Smooth muscle cell (in vitro differentiated cells): ENCODE data around the gene PDXK. TPM values are rescaled to one million over a fixed set of nuclear protein-coding genes. Genes with fewer than 3 reads are reported as not detected.

ENCODE experiments used
- DNase-seq: peaks from one replicate; lab custom pipeline; 2025; ENCODE audit not compliant: unreplicated experiment; lab: John Stamatoyannopoulos, UW
- H2AFZ ChIP-seq: fragments of 200-600 bp; sonication (generic); 2 replicates; pipeline ENCODE4 v1.6.0; 2016; ENCODE audit warnings: antibody characterized with exemption, low read depth, mild to moderate bottlenecking
- H3F3A ChIP-seq: fragments of 200-600 bp; sonication (generic); 2 replicates; pipeline ENCODE4 v1.6.0; 2017; ENCODE audit warnings: antibody characterized with exemption, low read depth
- H3K27ac ChIP-seq: fragments of 200-600 bp; sonication (generic); 2 replicates; pipeline ENCODE4 v1.5.1; 2016; ENCODE audit warnings: low read depth, mild to moderate bottlenecking
- H3K27me3 ChIP-seq: fragments of 200-600 bp; sonication (generic); 2 replicates; pipeline ENCODE4 v1.6.1; 2016; ENCODE audit warnings: low read depth, mild to moderate bottlenecking
- H3K36me3 ChIP-seq: fragments of 200-600 bp; sonication (generic); 2 replicates; pipeline ENCODE4 v1.5.1; 2016; ENCODE audit warnings: low read depth
- H3K4me1 ChIP-seq: fragments of 200-600 bp; sonication (generic); 2 replicates; pipeline ENCODE4 v1.5.1; 2016; ENCODE audit warnings: low read depth
- H3K4me2 ChIP-seq: fragments of 200-600 bp; sonication (generic); 2 replicates; pipeline ENCODE4 v1.6.0; 2016; ENCODE audit warnings: mild to moderate bottlenecking
- H3K4me3 ChIP-seq: fragments of 200-600 bp; sonication (generic); 2 replicates; pipeline ENCODE4 v1.5.1; 2016; ENCODE audit warnings: mild to moderate bottlenecking
- H3K79me2 ChIP-seq: fragments of 200-600 bp; sonication (generic); 2 replicates; pipeline ENCODE4 v1.6.0; 2016; ENCODE audit warnings: low read depth, mild to moderate bottlenecking
- H3K9ac ChIP-seq: fragments of 200-600 bp; sonication (generic); 2 replicates; pipeline ENCODE4 v1.6.0; 2016; ENCODE audit warnings: low read depth
- H3K9me3 ChIP-seq: fragments of 200-600 bp; sonication (generic); replicated peaks from 2 replicates; pipeline ENCODE4 v1.5.1; 2016; ENCODE audit warnings: low read depth
- H4K20me1 ChIP-seq: fragments of 200-600 bp; sonication (generic); 2 replicates; pipeline ENCODE4 v1.6.0; 2016; ENCODE audit warnings: low read depth
- WGBS: methylation state at CpG from one replicate; pipeline ENCODE4 v1.1.7; 2016; ENCODE audit warnings: low lambda C conversion rate; 5-methylcytosine and 5-hydroxymethylcytosine counted together
- polyA plus RNA-seq: library from polyadenylated mRNA; unstranded; fragments of >200 nt; fragmentation: Nextera tagmentation; extraction: Ambion mirVana; gene quantifications from 2 replicates; pipeline ENCODE4 v1.2.1, GENCODE V29; 2016
- total RNA-seq: library from RNA; depleted of rRNA; stranded (reverse); fragments of >200 nt; gene quantifications from 2 replicates; pipeline ENCODE4 v1.2.3, GENCODE V29; 2014
- TF ChIP-seq, protein P1 (sequence below): fragments of 200-600 bp; sonication (generic); IDR thresholded peaks from 2 replicates; pipeline ENCODE4 v1.5.1; 2017; ENCODE audit warnings: borderline replicate concordance, mild to moderate bottlenecking, antibody characterized with exemption; ENCODE audit not compliant: insufficient read depth, poor library complexity, severe bottlenecking

The PDXK gene
- total and polyA plus RNA-seq, 2 experiments from 2014 or later, result 92.6 to 184 TPM

DNA sequence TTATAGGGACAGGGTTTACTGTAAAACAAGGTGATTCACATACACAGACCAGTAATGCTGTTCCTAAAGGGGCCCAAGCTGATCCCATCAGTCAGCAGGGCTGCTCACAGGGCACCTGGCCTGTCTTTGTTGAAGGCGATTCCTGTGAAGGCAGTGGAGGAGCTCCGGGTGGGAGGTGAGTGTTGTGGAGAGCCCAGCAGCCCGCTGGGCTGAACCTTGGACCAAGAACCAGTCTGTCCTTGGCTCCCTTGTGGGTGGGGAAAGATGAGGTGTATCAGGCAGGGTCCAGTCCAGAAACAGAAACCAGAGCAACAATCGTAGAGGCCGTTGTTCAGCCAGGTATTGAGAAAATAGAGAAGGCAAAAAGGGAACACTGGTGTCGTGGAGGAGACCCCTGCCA lies 12.5 kb downstream of the PDXK start:
- DNase-seq, result no peak
- no peak overlapping the region for H3K4me3 ChIP-seq
- WGBS, result 92% methylated on average over 6 of the region's 6 CpGs
- H3K27me3 ChIP-seq, result no peaks in the 10 kb centered on the region
- H3K4me2 ChIP-seq, result no peak overlapping the region
- H3K9ac ChIP-seq, result no peak overlapping the region
- H3K9me3 ChIP-seq, result no peaks in the 10 kb centered on the region
- H3K27ac ChIP-seq, result peak overlapping the region; percentile 16
- peaks cover 86% of the 10 kb centered on the region for H4K20me1 ChIP-seq
- peaks cover 21% of the 10 kb centered on the region for H3F3A ChIP-seq
- no peaks in the 10 kb centered on the region for H3K36me3 ChIP-seq
- H2AFZ ChIP-seq, result no peak overlapping the region
- peaks cover 19% of the 10 kb centered on the region for H3K4me1 ChIP-seq
- peaks cover 53% of the 10 kb centered on the region for H3K79me2 ChIP-seq
- TF ChIP-seq, protein P1, sequence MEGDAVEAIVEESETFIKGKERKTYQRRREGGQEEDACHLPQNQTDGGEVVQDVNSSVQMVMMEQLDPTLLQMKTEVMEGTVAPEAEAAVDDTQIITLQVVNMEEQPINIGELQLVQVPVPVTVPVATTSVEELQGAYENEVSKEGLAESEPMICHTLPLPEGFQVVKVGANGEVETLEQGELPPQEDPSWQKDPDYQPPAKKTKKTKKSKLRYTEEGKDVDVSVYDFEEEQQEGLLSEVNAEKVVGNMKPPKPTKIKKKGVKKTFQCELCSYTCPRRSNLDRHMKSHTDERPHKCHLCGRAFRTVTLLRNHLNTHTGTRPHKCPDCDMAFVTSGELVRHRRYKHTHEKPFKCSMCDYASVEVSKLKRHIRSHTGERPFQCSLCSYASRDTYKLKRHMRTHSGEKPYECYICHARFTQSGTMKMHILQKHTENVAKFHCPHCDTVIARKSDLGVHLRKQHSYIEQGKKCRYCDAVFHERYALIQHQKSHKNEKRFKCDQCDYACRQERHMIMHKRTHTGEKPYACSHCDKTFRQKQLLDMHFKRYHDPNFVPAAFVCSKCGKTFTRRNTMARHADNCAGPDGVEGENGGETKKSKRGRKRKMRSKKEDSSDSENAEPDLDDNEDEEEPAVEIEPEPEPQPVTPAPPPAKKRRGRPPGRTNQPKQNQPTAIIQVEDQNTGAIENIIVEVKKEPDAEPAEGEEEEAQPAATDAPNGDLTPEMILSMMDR, result no peak

DNA sequence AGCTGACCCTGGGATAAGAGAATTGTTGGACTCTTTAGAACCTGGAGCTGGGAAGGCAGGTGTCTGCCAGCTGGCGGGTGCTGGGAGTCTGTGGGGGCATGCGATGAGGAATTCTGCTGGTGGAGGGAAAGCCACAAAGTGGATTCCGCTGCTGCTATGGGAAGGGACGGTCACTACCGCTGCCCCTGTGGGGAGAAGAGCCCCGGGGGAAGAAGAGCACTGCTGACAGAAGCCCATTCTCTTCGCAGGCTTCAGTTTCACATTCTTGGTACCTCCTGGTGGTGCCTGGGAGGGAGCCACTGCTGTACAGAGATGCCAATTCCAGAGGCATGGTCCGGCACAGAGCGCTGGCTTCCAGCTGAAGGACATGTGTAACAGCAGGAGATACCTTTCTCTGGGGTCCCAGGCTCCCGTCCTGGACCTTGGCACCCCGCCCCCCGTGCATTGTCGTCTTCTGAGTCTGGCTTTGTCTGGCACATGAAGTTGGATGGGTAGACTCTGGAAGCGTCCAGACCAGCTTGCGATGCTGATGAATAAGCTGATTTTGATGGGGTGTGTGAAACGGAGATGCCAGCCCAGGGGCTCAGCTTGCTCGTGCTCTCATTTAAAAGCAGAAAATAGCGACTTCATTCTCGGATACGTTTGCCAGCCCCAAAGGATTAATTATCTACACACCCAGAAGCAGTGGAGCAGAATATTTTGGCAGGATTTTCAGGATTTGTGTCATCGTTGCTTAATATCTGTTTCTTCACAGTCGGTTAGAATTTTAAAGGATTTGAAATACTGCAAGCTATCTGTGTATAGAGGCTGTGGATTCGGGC lies 13.2 kb downstream of the PDXK start:
- Histone ChIP-seq H3K79me2 (peaks cover 57% of the 10 kb centered on the region), H3K4me1 (peaks cover 19% of the 10 kb centered on the region), H3K4me3 (no peak overlapping the region)

DNA sequence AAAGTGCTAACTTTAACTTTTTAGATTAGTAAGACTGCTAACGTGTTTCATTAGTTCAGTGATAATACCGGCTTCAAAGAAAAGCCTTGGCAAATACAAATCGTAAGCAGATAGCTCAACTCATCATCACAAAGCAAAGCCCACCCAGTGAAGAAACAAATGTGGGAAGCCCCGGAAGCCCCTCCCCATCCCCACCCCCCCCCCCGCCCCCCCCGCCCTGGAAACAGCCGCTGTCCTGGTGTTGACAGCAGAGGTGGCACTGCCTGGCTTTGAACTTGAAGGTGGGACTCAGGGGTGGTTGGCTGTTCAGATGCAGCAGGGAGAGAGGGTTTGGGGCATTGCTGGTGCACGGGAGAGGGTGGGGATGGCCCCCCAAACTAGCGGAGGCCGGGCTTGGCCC lies 14.1 kb downstream of the PDXK start:
- peaks cover 87% of the 10 kb centered on the region for H4K20me1 ChIP-seq
- TF ChIP-seq, protein P1, result no peak
- no peak overlapping the region for H3K9ac ChIP-seq
- no peak overlapping the region for H2AFZ ChIP-seq
- H3K4me2 ChIP-seq, result peak overlapping the region; percentile 51
- H3K4me3 ChIP-seq, result no peak overlapping the region
- peaks cover 10% of the 10 kb centered on the region for H3F3A ChIP-seq
- DNase-seq, result no peak
- no peaks in the 10 kb centered on the region for H3K9me3 ChIP-seq
- H3K4me1 ChIP-seq, result peaks cover 11% of the 10 kb centered on the region
- H3K27ac ChIP-seq, result peak overlapping the region; percentile 58
- 55% methylated on average over 7 of the region's 10 CpGs for WGBS
- H3K36me3 ChIP-seq, result no peaks in the 10 kb centered on the region
- H3K79me2 ChIP-seq, result peaks cover 64% of the 10 kb centered on the region
- H3K27me3 ChIP-seq, result no peaks in the 10 kb centered on the region

More for the DNA sequence above, 13.2 kb downstream of the PDXK start:
- Histone ChIP-seq H3K36me3 (no peaks in the 10 kb centered on the region), H4K20me1 (peaks cover 86% of the 10 kb centered on the region), H3K9me3 (no peaks in the 10 kb centered on the region), H3K27me3 (no peaks in the 10 kb centered on the region), H3K27ac (peak overlapping the region; percentile 16), H3K4me2 (peak overlapping the region; percentile 7), H3K9ac (no peak overlapping the region), H3F3A (peaks cover 15% of the 10 kb centered on the region), H2AFZ (no peak overlapping the region)
- TF ChIP-seq, protein P1, result no peak
- DNase-seq, result no peak
- WGBS, result 77% methylated on average over 23 of the region's 23 CpGs
